GM10248 (cell line): ENCODE data around the gene MFNG.

ENCODE experiments used
- CTCF ChIA-PET: fragments of 300-600 bp; sonication (Branson Sonifier 250); formaldehyde crosslinking; extraction: SDS; loops from one replicate; lab custom pipeline; 2021; ENCODE audit warnings: antibody characterized with exemption; lab: Yijun Ruan, JAX
- POLR2A ChIA-PET: fragments of 350-650 bp; sonication (Branson Sonifier 250); formaldehyde crosslinking; extraction: SDS; loops from one replicate; lab custom pipeline; 2020; ENCODE audit warnings: antibody characterized with exemption; lab: Yijun Ruan, JAX
- DNase-seq: peaks from one replicate; pipeline ENCODE4 v3.0.0; 2012; ENCODE audit errors: extremely low spot score
- CTCF ChIP-seq: IDR thresholded peaks from 2 replicates; pipeline ENCODE4 v1.5.1; 2012; ENCODE audit warnings: mild to moderate bottlenecking, low read depth; ENCODE audit errors: extremely low read depth, missing control alignments, control extremely low read depth

Gene MFNG

GRCh38 chr22:37505989-37506388, 19.8 kb upstream of the MFNG start:
- ChIA-PET CTCF (interaction anchor here (0.8 to 4.6 kb wide), 10 partner anchors 12 to 188 kb away, joined by 3 to 15 read pairs (median 4); partner anchors contain the start of gene CARD10), POLR2A (no interaction called here)
- TF ChIP-seq CTCF: no peak
- DNase-seq: no peak

DNA sequence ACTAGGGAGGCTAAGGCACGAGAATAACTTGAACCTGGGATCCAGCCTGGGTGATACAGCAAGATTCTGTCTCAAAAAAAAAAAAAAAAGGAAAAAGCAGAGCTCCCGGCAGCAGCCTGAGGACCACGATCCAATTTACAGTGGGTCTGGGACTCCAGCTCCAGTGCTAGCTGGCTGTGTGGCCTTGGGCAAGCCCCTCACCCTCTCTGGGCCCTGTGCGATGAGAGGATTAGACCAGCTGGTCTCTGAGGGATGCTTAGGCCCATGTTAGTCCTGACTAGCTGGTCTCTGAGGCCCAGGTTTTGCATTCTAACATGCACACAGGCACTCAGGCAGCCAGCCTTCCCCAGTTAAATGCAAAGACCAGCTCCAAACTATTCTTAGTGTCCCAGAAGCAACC, 19.4 kb upstream of the MFNG start:
- ChIA-PET CTCF (interaction anchor here (0.8 to 4.6 kb wide), 10 partner anchors 10 to 188 kb away, joined by 3 to 15 read pairs (median 4); no protein-coding TSS in a partner anchor), POLR2A (no interaction called here)
- no peak for DNase-seq
- no peak for TF ChIP-seq CTCF

- ChIA-PET POLR2A (no interaction called here), CTCF (interaction anchor here (0.8 to 4.6 kb wide), 5 partner anchors 9 to 62 kb away, joined by 3 to 15 read pairs (median 4); no protein-coding TSS in a partner anchor)
Observed at GRCh38 chr22:37504964-37505363, 18.8 kb upstream of the MFNG start.

DNA sequence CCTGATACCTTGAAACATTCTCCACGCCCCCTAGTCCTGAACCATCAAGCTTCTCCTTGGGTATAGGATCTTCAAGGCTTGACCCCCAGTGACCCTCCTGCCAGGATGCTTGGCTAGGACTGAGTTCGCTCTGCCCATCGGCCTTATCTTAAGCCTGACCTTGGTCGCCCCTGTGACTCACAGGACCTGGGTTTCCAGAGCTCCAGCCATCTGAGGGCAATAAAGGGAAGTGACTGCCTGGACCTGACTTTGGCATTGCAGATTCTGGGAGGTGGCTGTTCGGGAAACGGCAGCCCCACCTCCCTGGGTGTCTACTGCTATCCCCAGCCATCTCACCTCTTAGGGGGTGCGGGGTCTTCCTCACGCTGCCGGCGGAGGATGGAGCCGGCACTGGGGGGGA, 17.7 kb upstream of the MFNG start:
- TF ChIP-seq CTCF: no peak
- ChIA-PET CTCF (no interaction called here), POLR2A (no interaction called here)
- no peak for DNase-seq

More at GRCh38 chr22:37504964-37505363, 18.8 kb upstream of the MFNG start:
- TF ChIP-seq CTCF: no peak
- no peak for DNase-seq

GRCh38 chr22:37503183-37503683, 17.0 kb upstream of the MFNG start:
- DNase-seq: no peak
- POLR2A ChIA-PET: no interaction called here
- CTCF ChIA-PET: no interaction called here
- TF ChIP-seq CTCF: no peak

DNA sequence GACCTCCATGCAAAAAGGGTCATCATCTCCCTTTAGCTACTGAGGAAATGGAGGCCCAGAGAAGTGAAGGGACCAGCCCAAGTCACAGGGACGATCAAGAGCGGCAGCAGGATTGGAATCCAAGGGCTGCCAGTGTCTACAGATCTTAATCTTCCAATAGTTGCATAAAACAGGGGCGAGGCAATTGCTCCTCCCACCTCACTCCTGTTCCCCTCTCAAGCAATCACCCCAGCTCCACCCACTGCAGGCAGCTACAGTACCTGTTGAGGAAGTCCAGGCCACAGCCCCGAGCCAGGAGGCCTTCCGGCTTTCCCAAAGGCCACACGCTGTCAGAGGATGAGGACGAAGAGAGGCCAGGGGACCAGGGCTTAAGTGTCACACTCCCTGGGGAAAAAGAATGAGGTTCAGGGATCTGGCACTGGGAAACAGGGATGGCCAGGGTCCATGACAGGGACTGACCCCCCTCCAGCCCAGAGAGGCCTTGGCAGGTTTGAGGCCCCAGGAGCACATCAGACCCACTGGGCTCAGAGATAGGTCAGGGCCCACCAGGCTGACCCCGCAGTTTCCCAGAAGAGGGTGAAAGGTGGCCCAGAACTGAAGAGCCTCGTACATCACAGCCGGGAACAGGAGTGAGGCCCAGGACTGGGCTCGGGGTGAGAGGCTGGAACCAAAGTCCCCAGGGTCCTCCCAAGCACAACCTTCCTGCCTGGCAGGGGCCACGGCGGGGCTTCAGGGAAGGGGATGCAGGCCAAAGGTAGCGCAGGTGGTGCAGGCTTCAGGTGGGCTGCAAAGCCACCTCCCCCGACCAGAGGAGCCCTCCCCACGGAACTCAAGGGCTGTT, 16.4 kb upstream of the MFNG start:
- no peak for TF ChIP-seq CTCF
- ChIA-PET POLR2A (interaction anchor here (0.7 kb wide), 1 partner anchor 174 kb away, joined by 3 read pairs; no protein-coding TSS in a partner anchor), CTCF (no interaction called here)
- no peak for DNase-seq
